NCI-H524 (cell line): ENCODE measurements around the gene QRICH1.
A peak's percentile ranks its signal among the peaks of the same experiment; 100 is the strongest.

Experiments used
- DNase-seq, 2 experiments: peaks; one replicate each; lab custom pipeline; 2025; lab: John Stamatoyannopoulos, UW

The QRICH1 gene

GRCh38 chr3:49093853-49094767 is at the start of gene QRICH1:
Gene QRICH1, minus strand, starts transcription at chr3:49094071. Its CDS starts 17,054 bp downstream, at chr3:49077017.
- peak; percentile 95 to 99 for DNase-seq

- DNase-seq: no peak
Observed at GRCh38 chr3:49140080-49140479, 46.2 kb upstream of the QRICH1 start.

GRCh38 chr3:49135499-49135898 is 41.6 kb upstream of the QRICH1 start:
- no peak for DNase-seq

- DNase-seq: no peak
Observed at GRCh38 chr3:49134471-49135265, 40.8 kb upstream of the QRICH1 start.

- DNase-seq: peak; percentile 77 to 85
Observed at GRCh38 chr3:49133226-49133951, 39.5 kb upstream of the QRICH1 start.

GRCh38 chr3:49132437-49133225 is 38.8 kb upstream of the QRICH1 start, which contains the start of gene LAMB2:
Gene LAMB2, minus strand, starts transcription at chr3:49133050. Its CDS starts 183 bp downstream, at chr3:49132867.
- DNase-seq: peak; percentile 20 to 50

- DNase-seq: no peak
Observed at GRCh38 chr3:49132073-49132436, 38.2 kb upstream of the QRICH1 start.

- no peak for DNase-seq
Observed at GRCh38 chr3:49131576-49131975, 37.7 kb upstream of the QRICH1 start.

- DNase-seq: no peak
Observed at GRCh38 chr3:49131040-49131439, 37.2 kb upstream of the QRICH1 start.

GRCh38 chr3:49124991-49125670 is 31.3 kb upstream of the QRICH1 start:
- DNase-seq: no peak

- DNase-seq: no peak
Observed at GRCh38 chr3:49124203-49124602, 30.3 kb upstream of the QRICH1 start.

- no peak for DNase-seq
Observed at GRCh38 chr3:49123687-49124086, 29.8 kb upstream of the QRICH1 start.

- no peak for DNase-seq
Observed at GRCh38 chr3:49122886-49123545, 29.1 kb upstream of the QRICH1 start.

GRCh38 chr3:49122451-49122850 is 28.6 kb upstream of the QRICH1 start:
- no peak for DNase-seq

GRCh38 chr3:49122022-49122421 is 28.2 kb upstream of the QRICH1 start:
- no peak for DNase-seq

- no peak for DNase-seq
Observed at GRCh38 chr3:49121132-49121736, 27.4 kb upstream of the QRICH1 start.

GRCh38 chr3:49120438-49121131 is 26.7 kb upstream of the QRICH1 start, which contains the start of gene USP19:
Gene USP19, minus strand, starts transcription at chr3:49120823. Its CDS starts 1,678 bp downstream, at chr3:49119145.
- DNase-seq: peak; percentile 73 to 90

- DNase-seq: no peak
Observed at GRCh38 chr3:49120096-49120437, 26.2 kb upstream of the QRICH1 start.

GRCh38 chr3:49119439-49119838 is 25.6 kb upstream of the QRICH1 start:
- no peak for DNase-seq
